ENCODE measurements around the gene CCNF.

DNA sequence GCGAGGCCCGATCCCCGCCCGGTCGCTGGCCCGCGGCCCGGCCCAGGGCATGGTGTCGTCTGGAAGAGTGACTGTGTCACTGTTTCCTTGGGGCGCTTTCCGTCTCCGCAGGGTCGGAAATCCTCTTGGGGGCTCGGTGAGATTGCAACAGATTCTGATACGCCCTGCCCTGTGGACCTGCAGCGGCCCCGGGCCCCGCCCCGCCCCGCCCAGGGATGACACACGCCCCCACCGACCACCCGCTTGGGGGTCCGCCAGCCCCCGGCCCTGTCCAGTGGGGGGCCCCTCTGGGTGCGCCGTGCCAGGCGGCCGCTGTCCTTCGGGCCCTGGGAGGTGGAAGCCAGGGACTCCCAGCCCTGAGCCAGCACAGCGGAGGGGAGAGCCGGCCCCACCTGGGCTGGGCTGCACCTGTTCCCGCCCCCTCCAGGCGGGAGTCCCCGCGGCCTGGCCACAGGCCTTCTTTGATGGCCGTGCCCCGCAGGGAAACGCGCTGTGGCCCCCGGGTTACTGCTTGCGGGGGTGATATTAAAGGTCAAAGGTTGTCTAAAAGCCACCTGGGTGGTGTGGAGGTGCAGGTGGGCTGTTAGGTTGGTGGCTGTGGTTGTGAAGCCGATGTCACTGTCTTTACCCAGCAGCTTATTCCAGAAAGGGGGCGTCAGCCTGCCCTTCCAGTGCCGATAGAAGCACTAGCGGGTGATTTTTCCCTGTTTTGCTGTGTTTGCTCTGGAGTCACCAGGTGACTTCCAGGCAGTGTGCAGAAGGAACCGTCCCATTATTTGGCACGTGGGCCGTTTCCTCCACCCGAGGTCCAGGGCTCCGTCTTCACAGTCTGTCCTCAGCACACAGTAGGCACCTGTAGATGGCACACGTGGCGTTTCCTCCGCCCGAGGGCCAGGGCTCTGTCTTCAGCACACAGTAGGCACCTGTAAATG is 46.4 kb downstream of the CCNF start:
- TF ChIP-seq, protein P1, sequence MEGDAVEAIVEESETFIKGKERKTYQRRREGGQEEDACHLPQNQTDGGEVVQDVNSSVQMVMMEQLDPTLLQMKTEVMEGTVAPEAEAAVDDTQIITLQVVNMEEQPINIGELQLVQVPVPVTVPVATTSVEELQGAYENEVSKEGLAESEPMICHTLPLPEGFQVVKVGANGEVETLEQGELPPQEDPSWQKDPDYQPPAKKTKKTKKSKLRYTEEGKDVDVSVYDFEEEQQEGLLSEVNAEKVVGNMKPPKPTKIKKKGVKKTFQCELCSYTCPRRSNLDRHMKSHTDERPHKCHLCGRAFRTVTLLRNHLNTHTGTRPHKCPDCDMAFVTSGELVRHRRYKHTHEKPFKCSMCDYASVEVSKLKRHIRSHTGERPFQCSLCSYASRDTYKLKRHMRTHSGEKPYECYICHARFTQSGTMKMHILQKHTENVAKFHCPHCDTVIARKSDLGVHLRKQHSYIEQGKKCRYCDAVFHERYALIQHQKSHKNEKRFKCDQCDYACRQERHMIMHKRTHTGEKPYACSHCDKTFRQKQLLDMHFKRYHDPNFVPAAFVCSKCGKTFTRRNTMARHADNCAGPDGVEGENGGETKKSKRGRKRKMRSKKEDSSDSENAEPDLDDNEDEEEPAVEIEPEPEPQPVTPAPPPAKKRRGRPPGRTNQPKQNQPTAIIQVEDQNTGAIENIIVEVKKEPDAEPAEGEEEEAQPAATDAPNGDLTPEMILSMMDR (IDR thresholded peaks at IDR 0.05) = no peak
- TF ChIP-seq POLR2A (IDR thresholded peaks at IDR 0.05) = no peak

All from thyroid gland (tissue), 4 donors.